GM12865 (cell line): ENCODE data around the gene UBAC2.

Experiments used
- DNase-seq: peaks from one replicate; pipeline ENCODE4 v3.0.0; 2010; ENCODE audit warnings: low read depth
- H3K4me3 ChIP-seq: 2 replicates; pipeline ENCODE4 v1.5.1; 2011; ENCODE audit warnings: mild to moderate bottlenecking, low read depth, low read length, control low read depth
- TF ChIP-seq, protein P1 (sequence below): IDR thresholded peaks from 2 replicates; pipeline ENCODE4 v1.5.1; 2011; ENCODE audit warnings: low read length, control low read depth, low read depth, inconsistent platforms; ENCODE audit not compliant: insufficient read depth; ENCODE audit errors: missing control alignments

UBAC2 gene

DNA sequence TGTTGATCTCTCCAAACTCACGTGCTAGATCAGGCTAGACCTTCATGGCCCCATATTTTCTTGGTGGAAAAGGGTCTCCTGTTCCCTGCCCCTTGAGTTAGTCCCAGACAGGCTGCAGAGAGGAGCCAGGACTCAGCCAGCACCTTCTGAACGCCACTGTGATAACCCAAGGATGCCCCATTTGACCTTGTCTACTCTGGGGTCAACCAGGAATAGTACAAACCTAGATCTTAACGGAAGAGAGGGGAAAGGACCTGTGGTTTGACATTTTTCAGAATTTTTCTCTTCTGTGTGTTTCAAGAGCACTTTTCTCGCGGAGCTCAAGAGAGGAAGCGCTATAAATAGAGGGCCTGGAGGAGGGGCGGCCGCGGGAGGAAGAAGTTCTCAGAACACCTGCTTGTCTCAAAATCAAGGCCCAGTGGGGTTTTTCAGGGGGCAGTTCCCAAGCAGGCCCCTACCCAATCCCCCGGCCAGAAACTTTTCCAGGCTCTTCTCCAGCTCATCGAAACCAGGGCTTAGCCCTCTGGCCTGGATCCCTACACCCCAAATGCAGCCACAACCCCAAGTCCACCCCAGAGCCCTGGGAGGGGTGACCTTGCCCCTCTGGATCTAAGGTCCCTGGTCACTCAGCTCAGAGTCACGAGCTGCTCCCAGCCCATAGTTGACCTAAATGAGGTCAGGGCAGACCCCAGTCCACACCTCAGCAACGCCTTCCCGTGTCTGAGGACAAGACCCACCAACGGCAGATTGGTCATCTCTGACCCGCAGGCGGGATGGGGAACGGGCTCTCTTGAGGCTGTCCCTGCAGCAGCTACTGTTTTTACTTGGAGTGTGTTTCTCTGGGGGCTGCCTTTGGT lies 225.1 kb downstream of the UBAC2 start:
- TF ChIP-seq, protein P1, sequence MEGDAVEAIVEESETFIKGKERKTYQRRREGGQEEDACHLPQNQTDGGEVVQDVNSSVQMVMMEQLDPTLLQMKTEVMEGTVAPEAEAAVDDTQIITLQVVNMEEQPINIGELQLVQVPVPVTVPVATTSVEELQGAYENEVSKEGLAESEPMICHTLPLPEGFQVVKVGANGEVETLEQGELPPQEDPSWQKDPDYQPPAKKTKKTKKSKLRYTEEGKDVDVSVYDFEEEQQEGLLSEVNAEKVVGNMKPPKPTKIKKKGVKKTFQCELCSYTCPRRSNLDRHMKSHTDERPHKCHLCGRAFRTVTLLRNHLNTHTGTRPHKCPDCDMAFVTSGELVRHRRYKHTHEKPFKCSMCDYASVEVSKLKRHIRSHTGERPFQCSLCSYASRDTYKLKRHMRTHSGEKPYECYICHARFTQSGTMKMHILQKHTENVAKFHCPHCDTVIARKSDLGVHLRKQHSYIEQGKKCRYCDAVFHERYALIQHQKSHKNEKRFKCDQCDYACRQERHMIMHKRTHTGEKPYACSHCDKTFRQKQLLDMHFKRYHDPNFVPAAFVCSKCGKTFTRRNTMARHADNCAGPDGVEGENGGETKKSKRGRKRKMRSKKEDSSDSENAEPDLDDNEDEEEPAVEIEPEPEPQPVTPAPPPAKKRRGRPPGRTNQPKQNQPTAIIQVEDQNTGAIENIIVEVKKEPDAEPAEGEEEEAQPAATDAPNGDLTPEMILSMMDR, result no peak
- H3K4me3 ChIP-seq, result peak overlapping the region; percentile 43
- peak; percentile 94 for DNase-seq

DNA sequence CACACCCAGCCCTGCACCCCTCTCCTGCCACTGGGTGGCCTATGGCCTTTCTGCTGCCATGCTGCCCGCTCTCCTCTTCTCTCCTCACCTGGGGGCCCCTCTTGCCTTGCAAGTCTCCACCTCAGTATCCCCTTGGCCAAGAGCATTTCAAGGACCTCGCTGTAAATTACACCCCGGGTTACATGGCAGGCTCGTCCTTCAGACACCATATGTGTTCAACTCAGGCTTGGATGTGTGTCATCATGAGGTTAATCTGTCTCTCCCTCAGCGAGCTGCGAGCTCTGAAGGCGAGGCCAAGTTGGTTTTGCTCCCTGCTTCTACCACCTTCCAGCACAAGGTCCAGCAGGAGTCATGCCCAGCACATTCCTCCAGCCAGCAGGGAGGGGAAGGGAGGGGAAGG lies 225.8 kb downstream of the UBAC2 start:
- DNase-seq, result peak; percentile 24
- H3K4me3 ChIP-seq, result no peak overlapping the region
- TF ChIP-seq, protein P1, result no peak

DNA sequence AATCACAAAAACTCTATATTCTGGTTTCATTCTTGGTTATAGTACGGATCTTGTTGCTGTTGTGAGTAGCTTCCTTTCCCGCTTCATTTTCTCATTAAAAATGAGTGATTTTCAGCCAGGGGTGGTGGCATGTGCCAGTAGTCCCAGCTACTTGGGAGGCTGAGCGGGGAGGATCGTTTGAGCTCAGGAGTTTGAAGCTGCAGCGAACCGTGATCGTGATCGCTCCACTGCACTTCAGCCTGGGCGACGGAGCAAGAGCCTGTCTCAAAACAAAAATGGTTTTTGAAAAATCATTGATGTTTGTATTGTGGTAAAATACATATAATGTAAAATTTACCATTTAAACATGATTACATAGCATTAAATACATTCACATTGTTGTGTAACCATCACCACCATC lies 229.0 kb downstream of the UBAC2 start:
- H3K4me3 ChIP-seq, result peak overlapping the region; percentile 64; the same call in 1 of the 2 replicates
- peak; percentile 73 for DNase-seq
- TF ChIP-seq, protein P1, result no peak

DNA sequence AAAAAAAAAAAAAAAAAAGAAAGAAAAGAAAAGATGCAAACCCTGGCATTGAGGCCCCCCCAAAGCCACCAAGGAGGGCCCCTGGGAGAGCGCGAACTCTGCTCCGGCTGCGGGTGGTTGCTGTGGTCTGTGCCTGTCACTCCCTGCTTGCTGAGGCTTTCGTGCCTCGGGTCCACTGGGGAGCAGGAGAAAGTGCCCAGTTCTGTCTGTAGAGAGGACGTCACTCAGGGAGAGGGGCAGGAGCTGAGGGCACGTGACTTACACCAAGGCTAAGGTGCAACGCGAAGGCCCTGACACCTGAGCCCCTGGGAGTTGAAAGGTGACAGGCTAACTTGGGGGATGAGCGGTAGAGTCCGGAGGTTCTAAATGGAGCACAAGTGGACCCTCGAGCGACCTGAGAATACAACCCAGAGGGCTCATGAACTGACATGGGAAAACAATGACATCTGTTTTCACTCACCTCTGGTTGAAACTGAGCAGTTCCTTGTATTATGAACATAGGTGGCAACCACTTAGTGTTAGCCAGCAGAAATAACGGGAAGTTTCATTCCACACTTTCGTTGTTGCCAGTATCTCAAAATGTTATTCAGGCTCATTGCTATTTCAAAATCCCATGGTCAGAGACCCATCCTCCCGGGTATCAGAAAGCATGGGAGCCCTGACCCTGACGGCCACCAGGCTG lies 231.4 kb downstream of the UBAC2 start:
- DNase-seq, result peak; percentile 92
- H3K4me3 ChIP-seq, result peak overlapping the region; percentile 72
- TF ChIP-seq, protein P1, result no peak

DNA sequence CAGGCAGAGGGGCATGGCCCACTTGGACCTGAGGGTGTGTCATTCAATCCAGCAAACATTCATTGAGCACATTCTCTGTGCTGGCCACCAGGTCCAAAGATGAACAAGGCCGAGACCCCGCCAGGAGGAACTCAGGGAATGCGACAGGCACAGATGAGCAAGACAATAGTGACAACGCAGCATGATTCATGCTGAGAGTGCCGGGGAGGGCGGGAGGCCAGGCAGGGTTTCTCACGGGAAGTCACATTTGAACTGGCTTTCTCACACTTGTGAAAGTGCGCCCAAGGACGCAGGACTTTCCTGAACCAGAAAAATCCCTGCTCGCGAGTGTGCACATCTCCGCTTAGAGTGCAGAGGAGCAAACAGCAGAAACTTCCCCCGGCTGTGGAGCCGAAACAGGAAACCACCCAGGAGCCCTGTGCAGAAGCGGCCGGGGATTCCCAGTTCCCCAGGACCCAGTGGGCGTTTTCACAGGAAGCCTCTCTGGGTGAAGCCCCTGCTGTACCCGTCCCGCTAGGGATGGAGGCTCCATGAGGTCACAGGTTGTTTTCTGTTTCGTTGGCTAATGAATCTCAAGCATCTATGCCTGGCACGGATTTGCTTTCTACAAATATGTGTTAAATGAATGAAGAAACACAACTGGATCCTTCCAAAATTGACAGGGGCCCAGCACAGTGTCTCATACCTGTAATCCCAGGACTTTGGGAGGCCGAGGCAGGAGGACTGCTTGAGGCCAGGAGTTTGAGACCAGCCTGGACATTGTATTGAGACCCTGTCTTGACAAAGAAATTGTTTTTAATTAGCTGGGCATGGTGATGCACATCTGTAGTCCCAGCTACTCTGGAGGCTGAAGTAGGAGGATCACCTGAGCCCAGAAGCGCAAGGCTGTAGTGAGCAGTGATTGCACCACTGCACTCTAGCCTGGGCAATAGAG lies 232.2 kb downstream of the UBAC2 start:
- DNase-seq, result peak; percentile 98
- TF ChIP-seq, protein P1, result no peak
- peak overlapping the region; percentile 72 for H3K4me3 ChIP-seq

DNA sequence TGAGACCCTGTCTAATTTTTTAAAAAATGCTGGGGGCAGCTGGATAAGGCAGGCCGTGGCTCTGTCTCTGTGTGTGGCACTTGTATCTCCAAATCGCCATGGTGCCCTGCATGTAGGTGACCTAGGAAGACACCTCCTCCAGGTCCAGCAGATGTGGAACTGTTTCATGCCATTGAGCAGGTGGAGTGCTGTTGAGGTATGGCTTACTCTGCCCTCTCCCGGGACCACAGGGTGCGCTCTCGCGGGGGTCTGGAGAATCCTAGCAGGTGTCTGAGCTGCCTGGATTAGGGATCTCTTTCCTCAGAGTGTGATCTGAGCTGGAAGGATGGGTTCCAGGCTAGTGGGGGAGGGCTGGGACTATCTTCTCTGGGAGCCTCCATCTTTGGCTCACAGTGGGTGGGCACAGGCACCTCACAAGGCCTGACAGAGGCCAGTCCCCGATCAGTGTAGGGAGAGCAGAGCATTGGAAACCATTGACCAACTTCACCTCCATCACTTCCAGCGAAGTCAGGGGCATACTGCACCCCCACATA lies 233.0 kb downstream of the UBAC2 start:
- TF ChIP-seq, protein P1, result no peak
- H3K4me3 ChIP-seq, result peak overlapping the region; percentile 72

More for the DNA sequence above, 233.0 kb downstream of the UBAC2 start:
- DNase-seq, result peak; percentile 51
